Measurements from ENCODE around the gene B3GALT2.

B3GALT2 gene

DNA sequence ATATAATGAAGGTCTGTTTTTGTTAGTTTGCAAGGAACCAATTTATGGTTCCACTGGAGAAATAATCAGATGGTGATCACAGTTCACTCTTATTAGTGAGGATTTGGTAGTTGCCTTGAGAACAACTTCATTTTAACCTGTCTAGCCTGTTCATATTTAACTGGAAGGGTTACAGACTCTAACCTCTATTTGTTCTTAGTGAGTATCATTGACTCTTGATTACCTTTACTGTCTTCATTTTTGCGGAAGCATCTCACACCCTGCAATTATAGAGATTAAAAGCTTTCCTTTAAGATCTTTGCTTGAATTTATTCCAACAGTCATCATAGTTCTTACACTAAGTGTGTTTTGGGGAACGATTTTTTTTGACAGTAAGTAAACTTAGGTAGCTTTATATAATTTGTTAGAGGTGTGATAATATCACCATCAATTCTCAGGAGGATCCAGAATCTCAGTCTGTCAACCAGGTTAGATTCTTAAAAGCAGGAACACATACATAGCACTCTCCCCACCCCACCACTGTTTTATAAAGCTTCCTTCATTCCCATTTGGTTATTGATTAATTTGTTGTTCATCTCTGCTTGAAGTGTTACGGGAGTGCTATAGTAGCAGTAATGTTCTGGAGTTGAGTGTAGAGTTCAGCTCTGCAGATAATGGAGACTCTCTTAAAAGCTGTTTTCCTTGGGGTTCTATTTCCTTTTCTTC is 30.1 kb downstream of the B3GALT2 start:
- H3K27ac ChIP-seq (replicated peaks): no peak overlapping the region
- no peak for TF ChIP-seq POLR2AphosphoS5 (IDR thresholded peaks at IDR 0.05; ENCODE audit: low read depth)
- no peak for TF ChIP-seq SPI1 (IDR thresholded peaks at IDR 0.05; ENCODE audit: borderline replicate concordance, low read depth)
- TF ChIP-seq, protein P1, sequence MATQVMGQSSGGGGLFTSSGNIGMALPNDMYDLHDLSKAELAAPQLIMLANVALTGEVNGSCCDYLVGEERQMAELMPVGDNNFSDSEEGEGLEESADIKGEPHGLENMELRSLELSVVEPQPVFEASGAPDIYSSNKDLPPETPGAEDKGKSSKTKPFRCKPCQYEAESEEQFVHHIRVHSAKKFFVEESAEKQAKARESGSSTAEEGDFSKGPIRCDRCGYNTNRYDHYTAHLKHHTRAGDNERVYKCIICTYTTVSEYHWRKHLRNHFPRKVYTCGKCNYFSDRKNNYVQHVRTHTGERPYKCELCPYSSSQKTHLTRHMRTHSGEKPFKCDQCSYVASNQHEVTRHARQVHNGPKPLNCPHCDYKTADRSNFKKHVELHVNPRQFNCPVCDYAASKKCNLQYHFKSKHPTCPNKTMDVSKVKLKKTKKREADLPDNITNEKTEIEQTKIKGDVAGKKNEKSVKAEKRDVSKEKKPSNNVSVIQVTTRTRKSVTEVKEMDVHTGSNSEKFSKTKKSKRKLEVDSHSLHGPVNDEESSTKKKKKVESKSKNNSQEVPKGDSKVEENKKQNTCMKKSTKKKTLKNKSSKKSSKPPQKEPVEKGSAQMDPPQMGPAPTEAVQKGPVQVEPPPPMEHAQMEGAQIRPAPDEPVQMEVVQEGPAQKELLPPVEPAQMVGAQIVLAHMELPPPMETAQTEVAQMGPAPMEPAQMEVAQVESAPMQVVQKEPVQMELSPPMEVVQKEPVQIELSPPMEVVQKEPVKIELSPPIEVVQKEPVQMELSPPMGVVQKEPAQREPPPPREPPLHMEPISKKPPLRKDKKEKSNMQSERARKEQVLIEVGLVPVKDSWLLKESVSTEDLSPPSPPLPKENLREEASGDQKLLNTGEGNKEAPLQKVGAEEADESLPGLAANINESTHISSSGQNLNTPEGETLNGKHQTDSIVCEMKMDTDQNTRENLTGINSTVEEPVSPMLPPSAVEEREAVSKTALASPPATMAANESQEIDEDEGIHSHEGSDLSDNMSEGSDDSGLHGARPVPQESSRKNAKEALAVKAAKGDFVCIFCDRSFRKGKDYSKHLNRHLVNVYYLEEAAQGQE (IDR thresholded peaks at IDR 0.05; ENCODE audit: insufficient replicate concordance, low read depth): no peak
- TF ChIP-seq, protein P2, sequence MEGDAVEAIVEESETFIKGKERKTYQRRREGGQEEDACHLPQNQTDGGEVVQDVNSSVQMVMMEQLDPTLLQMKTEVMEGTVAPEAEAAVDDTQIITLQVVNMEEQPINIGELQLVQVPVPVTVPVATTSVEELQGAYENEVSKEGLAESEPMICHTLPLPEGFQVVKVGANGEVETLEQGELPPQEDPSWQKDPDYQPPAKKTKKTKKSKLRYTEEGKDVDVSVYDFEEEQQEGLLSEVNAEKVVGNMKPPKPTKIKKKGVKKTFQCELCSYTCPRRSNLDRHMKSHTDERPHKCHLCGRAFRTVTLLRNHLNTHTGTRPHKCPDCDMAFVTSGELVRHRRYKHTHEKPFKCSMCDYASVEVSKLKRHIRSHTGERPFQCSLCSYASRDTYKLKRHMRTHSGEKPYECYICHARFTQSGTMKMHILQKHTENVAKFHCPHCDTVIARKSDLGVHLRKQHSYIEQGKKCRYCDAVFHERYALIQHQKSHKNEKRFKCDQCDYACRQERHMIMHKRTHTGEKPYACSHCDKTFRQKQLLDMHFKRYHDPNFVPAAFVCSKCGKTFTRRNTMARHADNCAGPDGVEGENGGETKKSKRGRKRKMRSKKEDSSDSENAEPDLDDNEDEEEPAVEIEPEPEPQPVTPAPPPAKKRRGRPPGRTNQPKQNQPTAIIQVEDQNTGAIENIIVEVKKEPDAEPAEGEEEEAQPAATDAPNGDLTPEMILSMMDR (IDR thresholded peaks at IDR 0.05; ENCODE audit: insufficient read depth, low read length): no peak
- no peak for TF ChIP-seq GABPA (IDR thresholded peaks at IDR 0.05; ENCODE audit: low read depth)
- no peak overlapping the region for H3K4me3 ChIP-seq (replicated peaks; ENCODE audit: insufficient read depth, low read length)
- H3K27me3 ChIP-seq (ENCODE audit: insufficient read depth, poor library complexity, severe bottlenecking): no peaks in the 10 kb centered on the region
- DNase-seq (ENCODE audit: low read depth in 1 of 2, low spot score in 1 of 2): no peak

DNA sequence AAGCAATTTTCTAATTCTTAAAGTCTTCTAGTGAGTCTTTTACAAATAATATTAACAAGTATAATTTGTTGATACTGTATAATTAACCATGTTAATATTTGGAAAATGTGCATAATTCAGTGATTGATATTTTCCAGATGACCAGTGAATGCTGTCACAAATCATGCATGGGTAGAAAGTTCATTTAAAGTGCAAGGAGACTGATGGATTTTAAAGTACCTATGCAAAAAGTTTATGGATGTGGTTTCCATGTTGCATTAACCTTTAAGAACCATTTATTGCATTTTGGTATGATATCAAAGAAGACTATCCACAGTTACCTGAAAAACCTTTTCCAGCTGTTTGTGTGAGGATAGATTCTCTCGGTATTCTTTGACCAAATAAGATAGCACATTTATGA is 41.4 kb downstream of the B3GALT2 start:
- no peak overlapping the region for H3K27ac ChIP-seq (replicated peaks)
- H3K27me3 ChIP-seq (ENCODE audit: insufficient read depth, poor library complexity, severe bottlenecking): no peaks in the 10 kb centered on the region
- no peak for DNase-seq (ENCODE audit: low read depth in 1 of 2, low spot score in 1 of 2)
- TF ChIP-seq POLR2AphosphoS5 (IDR thresholded peaks at IDR 0.05; ENCODE audit: low read depth) (no peak), GABPA (IDR thresholded peaks at IDR 0.05; ENCODE audit: low read depth) (no peak), SPI1 (IDR thresholded peaks at IDR 0.05; ENCODE audit: borderline replicate concordance, low read depth) (no peak)
- TF ChIP-seq, protein P1 (IDR thresholded peaks at IDR 0.05; ENCODE audit: insufficient replicate concordance, low read depth): no peak
- TF ChIP-seq, protein P2 (IDR thresholded peaks at IDR 0.05; ENCODE audit: insufficient read depth, low read length): no peak
- H3K4me3 ChIP-seq (replicated peaks; ENCODE audit: insufficient read depth, low read length): no peak overlapping the region

DNA sequence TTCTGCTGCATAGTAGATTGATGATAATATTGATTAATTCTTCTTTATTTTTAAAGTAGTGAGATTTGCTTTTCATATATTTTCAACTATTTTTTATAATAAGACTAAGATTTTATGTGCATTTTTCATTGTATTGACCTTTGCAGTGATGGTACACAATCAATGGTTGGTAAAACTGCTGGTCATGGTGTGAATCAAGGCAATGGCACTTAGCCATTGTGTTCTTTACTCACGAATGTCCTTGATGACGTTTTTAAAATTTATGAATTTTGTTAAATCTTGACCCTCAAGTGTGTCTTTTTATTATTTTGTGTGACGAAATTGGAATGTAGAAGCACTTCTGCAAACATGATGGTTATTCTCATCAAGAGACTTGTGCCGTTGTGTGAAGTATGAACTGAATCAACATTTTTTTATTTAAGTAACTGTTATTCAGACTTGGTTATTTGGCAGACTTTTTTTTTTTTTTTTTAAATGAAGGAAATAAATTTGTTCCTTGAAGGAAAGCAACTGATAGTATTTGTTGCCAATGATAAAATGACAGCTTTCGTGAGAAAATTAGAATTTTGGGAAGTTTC is 42.0 kb downstream of the B3GALT2 start:
- Histone ChIP-seq H3K27ac (replicated peaks) (no peak overlapping the region), H3K27me3 (ENCODE audit: insufficient read depth, poor library complexity, severe bottlenecking) (no peaks in the 10 kb centered on the region), H3K4me3 (replicated peaks; ENCODE audit: insufficient read depth, low read length) (no peak overlapping the region)
- TF ChIP-seq, protein P2 (IDR thresholded peaks at IDR 0.05; ENCODE audit: insufficient read depth, low read length): no peak
- TF ChIP-seq, protein P1 (IDR thresholded peaks at IDR 0.05; ENCODE audit: insufficient replicate concordance, low read depth): no peak
- DNase-seq (ENCODE audit: low read depth in 1 of 2, low spot score in 1 of 2): no peak

Data from HL-60 (cell line).